Measurements from ENCODE around the gene LPP.

The LPP gene

GRCh38 chr3:188602111-188602510 is 448.2 kb downstream of the LPP start:
- H3K4me2 ChIP-seq (ENCODE audit: low read depth, low read length) = no peak overlapping the region
- H3F3A ChIP-seq (ENCODE audit: insufficient read depth, low read length) = no peaks in the 10 kb centered on the region
- H3K9ac ChIP-seq (ENCODE audit: low read length) = no peak overlapping the region
- no peaks in the 10 kb centered on the region for H4K20me1 ChIP-seq (ENCODE audit: insufficient read depth, low read length)
- H3K4me3 ChIP-seq (ENCODE audit: low read length) = no peak overlapping the region
- H3K27ac ChIP-seq (ENCODE audit: low read length) = no peak overlapping the region
- TF ChIP-seq CTCF (IDR thresholded peaks at IDR 0.05; ENCODE audit: low read length) (no peak), EZH2 (optimal IDR thresholded peaks at IDR 0.05; ENCODE audit: low read depth, low read length) (no peak), EZH2phosphoT487 (IDR thresholded peaks at IDR 0.05; ENCODE audit: low read length) (no peak)
- DNase-seq = no peak
- H3K36me3 ChIP-seq (replicated peaks; ENCODE audit: insufficient read depth, low read length) = no peaks in the 10 kb centered on the region
- no peaks in the 10 kb centered on the region for H3K9me3 ChIP-seq (replicated peaks; ENCODE audit: insufficient read depth, low read length)
- H3K9me2 ChIP-seq (replicated peaks; ENCODE audit: insufficient read depth, low read length) = no peaks in the 10 kb centered on the region
- H3K79me2 ChIP-seq (ENCODE audit: low read length) = no peaks in the 10 kb centered on the region
- no peaks in the 10 kb centered on the region for H3K4me1 ChIP-seq (ENCODE audit: low read length)
- no peaks in the 10 kb centered on the region for H3K27me3 ChIP-seq (replicated peaks; ENCODE audit: insufficient read depth, low read length)
- no peak overlapping the region for H2AFZ ChIP-seq (ENCODE audit: low read length)

GRCh38 chr3:188602620-188603019 is 448.7 kb downstream of the LPP start:
- Histone ChIP-seq H3K9ac (ENCODE audit: low read length) (no peak overlapping the region), H3K79me2 (ENCODE audit: low read length) (no peaks in the 10 kb centered on the region), H3K27ac (ENCODE audit: low read length) (no peak overlapping the region), H2AFZ (ENCODE audit: low read length) (no peak overlapping the region), H3K9me3 (replicated peaks; ENCODE audit: insufficient read depth, low read length) (no peaks in the 10 kb centered on the region), H3K4me1 (ENCODE audit: low read length) (no peaks in the 10 kb centered on the region), H3F3A (ENCODE audit: insufficient read depth, low read length) (no peaks in the 10 kb centered on the region), H3K4me3 (ENCODE audit: low read length) (no peak overlapping the region), H3K27me3 (replicated peaks; ENCODE audit: insufficient read depth, low read length) (no peaks in the 10 kb centered on the region), H3K4me2 (ENCODE audit: low read depth, low read length) (no peak overlapping the region), H3K36me3 (replicated peaks; ENCODE audit: insufficient read depth, low read length) (no peaks in the 10 kb centered on the region), H3K9me2 (replicated peaks; ENCODE audit: insufficient read depth, low read length) (no peaks in the 10 kb centered on the region), H4K20me1 (ENCODE audit: insufficient read depth, low read length) (no peaks in the 10 kb centered on the region)
- TF ChIP-seq EZH2 (optimal IDR thresholded peaks at IDR 0.05; ENCODE audit: low read depth, low read length) = no peak
- DNase-seq = no peak

GRCh38 chr3:188604651-188605050 is 450.7 kb downstream of the LPP start:
- Histone ChIP-seq H3K9me2 (replicated peaks; ENCODE audit: insufficient read depth, low read length) (no peaks in the 10 kb centered on the region), H4K20me1 (ENCODE audit: insufficient read depth, low read length) (no peaks in the 10 kb centered on the region), H3K79me2 (ENCODE audit: low read length) (no peaks in the 10 kb centered on the region), H3K27me3 (replicated peaks; ENCODE audit: insufficient read depth, low read length) (no peaks in the 10 kb centered on the region), H3F3A (ENCODE audit: insufficient read depth, low read length) (no peaks in the 10 kb centered on the region), H2AFZ (ENCODE audit: low read length) (no peak overlapping the region), H3K4me3 (ENCODE audit: low read length) (no peak overlapping the region), H3K4me2 (ENCODE audit: low read depth, low read length) (no peak overlapping the region), H3K4me1 (ENCODE audit: low read length) (no peaks in the 10 kb centered on the region), H3K9me3 (replicated peaks; ENCODE audit: insufficient read depth, low read length) (no peaks in the 10 kb centered on the region), H3K27ac (ENCODE audit: low read length) (no peak overlapping the region), H3K9ac (ENCODE audit: low read length) (no peak overlapping the region), H3K36me3 (replicated peaks; ENCODE audit: insufficient read depth, low read length) (no peaks in the 10 kb centered on the region)
- DNase-seq = no peak
- TF ChIP-seq EZH2 (optimal IDR thresholded peaks at IDR 0.05; ENCODE audit: low read depth, low read length) (no peak), EZH2phosphoT487 (IDR thresholded peaks at IDR 0.05; ENCODE audit: low read length) (no peak), CTCF (IDR thresholded peaks at IDR 0.05; ENCODE audit: low read length) (no peak)

GRCh38 chr3:188605231-188605630 is 451.3 kb downstream of the LPP start:
- H3K4me3 ChIP-seq (ENCODE audit: low read length) = no peak overlapping the region
- H3K9me3 ChIP-seq (replicated peaks; ENCODE audit: insufficient read depth, low read length) = no peaks in the 10 kb centered on the region
- H3K79me2 ChIP-seq (ENCODE audit: low read length) = no peaks in the 10 kb centered on the region
- no peaks in the 10 kb centered on the region for H3K9me2 ChIP-seq (replicated peaks; ENCODE audit: insufficient read depth, low read length)
- no peaks in the 10 kb centered on the region for H3K27me3 ChIP-seq (replicated peaks; ENCODE audit: insufficient read depth, low read length)
- no peak overlapping the region for H2AFZ ChIP-seq (ENCODE audit: low read length)
- TF ChIP-seq CTCF (IDR thresholded peaks at IDR 0.05; ENCODE audit: low read length) = no peak
- no peak for TF ChIP-seq EZH2phosphoT487 (IDR thresholded peaks at IDR 0.05; ENCODE audit: low read length)
- no peak for TF ChIP-seq EZH2 (optimal IDR thresholded peaks at IDR 0.05; ENCODE audit: low read depth, low read length)
- no peaks in the 10 kb centered on the region for H3K36me3 ChIP-seq (replicated peaks; ENCODE audit: insufficient read depth, low read length)
- no peaks in the 10 kb centered on the region for H3K4me1 ChIP-seq (ENCODE audit: low read length)
- no peak overlapping the region for H3K9ac ChIP-seq (ENCODE audit: low read length)
- no peak overlapping the region for H3K4me2 ChIP-seq (ENCODE audit: low read depth, low read length)
- H3F3A ChIP-seq (ENCODE audit: insufficient read depth, low read length) = no peaks in the 10 kb centered on the region
- no peak overlapping the region for H3K27ac ChIP-seq (ENCODE audit: low read length)
- no peak for DNase-seq
- no peaks in the 10 kb centered on the region for H4K20me1 ChIP-seq (ENCODE audit: insufficient read depth, low read length)

Data from MM.1S (cell line).